ACC112 (cell line): ENCODE results near the gene RASAL1.

ENCODE experiments used
- H2AFZ ChIP-seq: fragments of 200-600 bp; sonication (generic); one replicate; pipeline ENCODE4 v1.6.0; 2017; ENCODE audit warnings: antibody characterized with exemption, low read length; ENCODE audit not compliant: unreplicated experiment
- H3K27ac ChIP-seq: fragments of 200-600 bp; sonication (generic); 2 replicates; pipeline ENCODE4 v1.5.1; 2014; ENCODE audit warnings: low read depth, mild to moderate bottlenecking, antibody characterized with exemption, low read length, moderate library complexity
- H3K27me3 ChIP-seq: fragments of 200-600 bp; sonication (generic); 2 replicates; pipeline ENCODE4 v1.6.1; 2014; ENCODE audit warnings: mild to moderate bottlenecking, antibody characterized with exemption, low read length, moderate library complexity, mixed read lengths; ENCODE audit not compliant: insufficient read depth
- H3K36me3 ChIP-seq: fragments of 200-600 bp; sonication (generic); 2 replicates; pipeline ENCODE4 v1.6.1; 2016; ENCODE audit warnings: mild to moderate bottlenecking, antibody characterized with exemption, low read length, moderate library complexity, mixed read lengths; ENCODE audit not compliant: insufficient read depth
- H3K4me1 ChIP-seq: fragments of 200-600 bp; sonication (generic); one replicate; pipeline ENCODE4 v1.6.1; 2016; ENCODE audit warnings: low read length, mixed read lengths; ENCODE audit not compliant: insufficient read depth, unreplicated experiment, control insufficient read depth
- H3K4me3 ChIP-seq: fragments of 200-600 bp; sonication (generic); 2 replicates; pipeline ENCODE4 v1.5.1; 2014; ENCODE audit warnings: mild to moderate bottlenecking, low read depth, low read length
- H3K79me2 ChIP-seq: fragments of 200-600 bp; sonication (generic); one replicate; pipeline ENCODE4 v1.6.0; 2016; ENCODE audit warnings: low read length; ENCODE audit not compliant: control insufficient read depth, unreplicated experiment, insufficient read depth

Gene RASAL1

DNA sequence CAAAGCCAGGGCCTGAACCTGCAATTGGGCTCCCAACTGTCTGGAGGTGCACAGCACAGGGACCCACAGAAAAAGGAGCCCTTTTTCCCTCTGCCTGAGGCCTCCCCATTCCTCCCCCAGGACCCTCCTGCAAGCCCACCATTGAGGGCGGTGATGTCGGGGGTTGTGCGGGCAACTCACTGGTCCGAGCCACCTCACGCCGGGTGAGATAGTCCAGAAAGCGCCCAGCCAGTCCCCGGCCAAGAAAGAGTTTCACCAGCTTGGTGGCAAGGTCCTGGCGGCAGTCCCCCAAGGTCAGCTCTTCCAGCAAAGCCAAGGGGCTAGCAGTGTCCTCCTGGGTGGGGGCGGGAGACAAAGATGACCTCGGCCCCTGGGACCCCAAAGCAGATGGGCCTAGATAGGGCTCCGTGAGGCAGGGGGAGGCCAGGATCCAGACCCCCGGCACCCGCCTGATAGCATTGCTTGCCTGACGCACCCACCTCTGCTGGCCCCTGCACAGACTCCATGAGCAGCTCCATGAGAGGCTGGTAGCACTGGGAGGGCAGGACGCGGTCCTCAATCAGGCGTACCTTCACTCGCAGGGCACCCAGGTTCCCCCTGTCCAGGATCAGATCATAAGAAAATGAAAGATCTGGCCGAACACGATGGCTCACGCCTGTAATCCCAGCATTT lies 20.0 kb downstream of the RASAL1 start:
- Histone ChIP-seq H3K4me3 (no peak overlapping the region), H3K79me2 (no peaks in the 10 kb centered on the region), H3K27me3 (peaks cover 18% of the 10 kb centered on the region), H3K4me1 (no peaks in the 10 kb centered on the region), H3K27ac (no peak overlapping the region), H2AFZ (no peak overlapping the region), H3K36me3 (no peaks in the 10 kb centered on the region)

DNA sequence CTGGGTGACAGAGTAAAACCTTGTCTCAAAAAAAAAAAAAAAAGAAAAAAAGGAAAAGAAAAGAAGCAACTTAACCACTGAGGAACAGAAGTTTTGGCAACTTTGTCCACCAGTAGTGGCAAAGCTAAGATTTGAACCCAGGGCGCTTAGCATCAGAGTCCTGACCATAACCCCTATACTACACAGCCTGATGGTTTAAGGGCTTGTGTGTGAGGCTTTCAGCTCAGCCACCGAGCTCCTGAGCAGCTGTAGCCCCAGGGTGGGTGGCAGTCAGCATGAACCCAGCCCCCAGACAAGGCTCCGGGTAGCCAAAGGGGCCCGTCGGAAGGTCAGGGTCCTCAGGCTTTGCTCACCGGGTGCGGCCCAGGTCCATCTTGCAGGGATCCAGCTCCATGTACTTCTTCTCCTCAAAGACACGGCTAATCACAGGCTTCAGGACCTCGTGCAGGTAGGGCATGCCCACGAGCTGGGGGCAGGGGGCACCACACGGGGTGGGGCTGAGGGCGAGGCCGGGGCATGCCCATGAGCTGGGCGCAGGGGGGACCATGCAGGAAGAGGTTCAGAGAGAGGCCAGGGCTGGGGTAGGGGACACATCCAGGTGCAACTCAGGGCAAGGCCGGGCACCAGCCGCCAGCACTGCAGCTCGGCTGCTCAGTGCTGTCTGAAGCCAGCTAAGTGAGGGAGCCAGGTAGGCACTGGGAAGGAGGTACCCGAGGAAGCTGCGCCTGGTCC lies 20.9 kb downstream of the RASAL1 start:
- H3K36me3 ChIP-seq = no peaks in the 10 kb centered on the region
- H3K27me3 ChIP-seq = peaks cover 11% of the 10 kb centered on the region
- H3K4me1 ChIP-seq = no peaks in the 10 kb centered on the region
- no peak overlapping the region for H3K4me3 ChIP-seq
- H3K79me2 ChIP-seq = no peaks in the 10 kb centered on the region
- H2AFZ ChIP-seq = no peak overlapping the region
- H3K27ac ChIP-seq = no peak overlapping the region

DNA sequence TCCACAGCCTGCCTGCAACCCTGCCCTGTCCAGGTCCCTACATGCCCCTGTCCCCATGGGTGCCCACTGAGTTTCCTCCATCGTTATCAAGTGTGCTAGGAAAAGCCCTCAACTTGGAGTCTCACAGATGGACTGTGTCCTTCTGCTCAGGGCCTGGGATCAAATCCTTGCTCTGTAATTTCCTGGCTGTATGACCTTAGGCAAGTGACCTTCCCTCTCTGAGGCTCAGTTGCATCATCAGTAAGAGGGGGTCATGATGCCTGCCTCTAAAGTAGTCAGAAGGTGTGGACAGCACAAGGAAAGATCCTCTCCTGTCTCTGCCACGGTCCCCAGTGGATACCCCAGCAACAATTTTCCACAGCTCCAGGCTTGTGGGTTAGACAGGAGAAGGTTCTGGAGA lies 22.2 kb downstream of the RASAL1 start:
- Histone ChIP-seq H3K4me3 (no peak overlapping the region), H3K27ac (no peak overlapping the region), H3K4me1 (no peaks in the 10 kb centered on the region), H2AFZ (no peak overlapping the region), H3K36me3 (no peaks in the 10 kb centered on the region), H3K27me3 (peaks cover 2% of the 10 kb centered on the region), H3K79me2 (no peaks in the 10 kb centered on the region)

DNA sequence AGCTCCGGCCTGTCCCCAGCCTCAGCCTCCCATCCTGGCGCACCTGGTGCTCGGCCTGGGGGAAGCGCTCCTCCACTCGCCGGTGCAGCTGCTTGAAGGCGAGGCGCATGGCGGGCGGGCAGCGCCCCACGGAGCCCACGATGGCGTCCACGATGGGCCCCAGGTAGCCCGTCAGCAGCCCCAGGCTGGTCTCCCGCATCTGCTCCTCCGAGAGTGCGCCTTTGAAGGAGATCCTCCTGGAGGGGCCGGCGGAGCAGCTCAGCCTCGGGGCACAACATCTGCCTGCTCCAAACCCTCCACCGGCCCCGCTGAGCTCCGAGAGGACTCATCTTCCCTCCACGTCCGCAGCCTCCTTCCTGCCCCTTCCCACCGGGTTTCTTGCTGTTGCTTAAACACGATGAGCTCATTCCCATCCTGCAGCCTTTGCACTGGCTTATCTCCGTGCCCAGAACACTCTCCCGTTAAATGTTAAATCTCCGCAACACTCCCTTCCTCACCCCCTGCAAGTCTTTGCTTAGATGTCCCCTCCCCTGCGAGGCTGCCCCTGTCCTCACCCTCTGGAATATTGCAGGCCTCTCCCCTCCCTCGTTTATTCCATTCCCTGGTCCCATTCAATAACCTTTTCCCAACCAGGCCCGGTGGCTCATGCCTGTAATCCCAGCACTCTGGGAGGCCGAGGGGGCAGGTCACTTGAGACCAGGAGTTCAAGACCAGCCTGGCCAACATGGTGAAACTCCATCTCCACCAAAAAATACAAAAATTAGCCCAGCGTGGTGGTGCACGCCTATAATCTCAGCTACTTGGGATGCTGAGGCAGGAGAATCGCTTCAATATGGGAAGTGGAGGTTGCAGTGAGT lies 23.3 kb downstream of the RASAL1 start:
- H3K36me3 ChIP-seq = no peaks in the 10 kb centered on the region
- H3K27me3 ChIP-seq = peaks cover 2% of the 10 kb centered on the region
- H2AFZ ChIP-seq = no peak overlapping the region
- no peaks in the 10 kb centered on the region for H3K79me2 ChIP-seq
- no peaks in the 10 kb centered on the region for H3K4me1 ChIP-seq
- no peak overlapping the region for H3K27ac ChIP-seq
- H3K4me3 ChIP-seq = no peak overlapping the region

DNA sequence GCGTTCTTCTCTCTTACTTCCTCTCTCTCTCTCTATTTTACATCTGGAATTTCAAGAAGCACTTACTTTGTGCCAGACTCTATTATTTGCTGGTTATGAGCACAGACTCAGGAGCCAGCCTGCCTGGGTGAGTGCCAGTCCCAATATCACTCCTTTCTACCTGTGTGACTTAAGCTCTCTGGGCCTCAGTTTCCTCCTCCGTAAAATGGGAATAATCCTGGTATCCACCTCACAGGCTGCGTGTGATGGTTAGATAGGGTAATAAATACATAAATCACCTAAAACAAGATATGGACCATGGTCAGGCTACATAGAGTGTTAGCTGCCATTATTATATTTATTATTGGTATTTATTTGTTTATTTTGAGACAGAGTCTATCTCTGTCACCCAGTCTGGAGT lies 24.3 kb downstream of the RASAL1 start:
- H3K36me3 ChIP-seq = no peaks in the 10 kb centered on the region
- H3K4me3 ChIP-seq = no peak overlapping the region
- no peaks in the 10 kb centered on the region for H3K4me1 ChIP-seq
- H2AFZ ChIP-seq = no peak overlapping the region
- no peaks in the 10 kb centered on the region for H3K79me2 ChIP-seq
- no peak overlapping the region for H3K27ac ChIP-seq
- H3K27me3 ChIP-seq = peaks cover 2% of the 10 kb centered on the region

DNA sequence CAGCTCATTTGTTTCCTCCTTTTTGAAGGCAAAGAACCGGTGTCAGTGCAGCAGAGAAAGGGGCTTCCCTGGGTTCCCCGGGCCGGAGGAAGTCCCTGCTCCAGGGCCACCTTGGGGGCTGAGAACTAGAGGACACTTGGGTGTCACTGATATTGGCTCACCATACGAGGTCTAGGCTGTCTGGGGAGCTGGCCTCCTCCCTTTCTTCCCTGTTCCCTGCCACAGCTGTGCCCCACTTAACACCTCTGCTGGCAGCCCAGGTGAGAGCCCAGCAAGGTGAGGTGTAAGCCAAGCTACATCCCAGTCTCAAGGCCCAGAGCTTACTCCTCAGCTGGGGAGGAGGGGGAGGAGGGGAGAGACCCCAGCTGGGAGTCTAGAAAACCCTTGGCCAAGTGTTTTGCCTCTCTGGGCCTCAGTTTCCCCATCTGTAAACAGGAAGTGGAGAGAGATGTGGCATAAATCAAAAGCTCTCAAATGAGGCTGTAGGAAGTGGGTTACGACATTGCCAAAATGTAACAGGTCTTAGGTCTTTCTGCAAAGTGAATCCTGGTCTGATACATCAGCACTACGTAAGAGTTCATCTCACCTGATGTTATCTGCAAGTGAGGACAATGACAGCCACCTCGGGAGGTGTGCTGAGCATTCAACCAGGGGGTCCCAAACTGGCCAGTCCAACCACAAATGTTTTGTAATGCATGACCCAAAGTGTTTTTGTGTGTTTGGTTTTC lies 25.5 kb downstream of the RASAL1 start:
- Histone ChIP-seq H3K27me3 (peaks cover 2% of the 10 kb centered on the region), H3K36me3 (no peaks in the 10 kb centered on the region), H3K27ac (no peak overlapping the region), H3K79me2 (no peaks in the 10 kb centered on the region), H3K4me3 (no peak overlapping the region), H2AFZ (no peak overlapping the region), H3K4me1 (no peaks in the 10 kb centered on the region)

DNA sequence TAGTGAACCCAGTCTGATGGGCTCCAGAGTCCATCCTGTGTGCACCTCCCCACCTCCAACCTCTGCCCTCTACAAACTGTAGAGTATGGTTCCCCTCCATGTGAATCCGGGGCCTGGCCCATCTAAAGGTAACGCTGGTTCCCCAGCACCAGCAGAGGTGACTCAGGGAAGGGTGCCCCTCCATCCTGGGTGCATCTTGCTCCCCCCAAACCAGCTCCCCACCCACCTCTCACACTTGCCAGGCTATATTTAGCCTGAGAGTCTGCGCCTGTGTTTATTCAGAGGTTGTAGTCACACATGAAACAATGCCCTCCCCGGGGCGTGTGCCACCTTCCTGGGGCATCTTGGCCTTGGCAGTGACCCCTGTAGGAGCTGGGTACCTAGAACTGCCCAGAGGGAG lies 26.2 kb downstream of the RASAL1 start:
- Histone ChIP-seq H3K4me1 (no peaks in the 10 kb centered on the region), H3K27me3 (peaks cover 2% of the 10 kb centered on the region), H3K4me3 (no peak overlapping the region), H3K36me3 (no peaks in the 10 kb centered on the region), H3K79me2 (no peaks in the 10 kb centered on the region), H3K27ac (no peak overlapping the region), H2AFZ (no peak overlapping the region)

DNA sequence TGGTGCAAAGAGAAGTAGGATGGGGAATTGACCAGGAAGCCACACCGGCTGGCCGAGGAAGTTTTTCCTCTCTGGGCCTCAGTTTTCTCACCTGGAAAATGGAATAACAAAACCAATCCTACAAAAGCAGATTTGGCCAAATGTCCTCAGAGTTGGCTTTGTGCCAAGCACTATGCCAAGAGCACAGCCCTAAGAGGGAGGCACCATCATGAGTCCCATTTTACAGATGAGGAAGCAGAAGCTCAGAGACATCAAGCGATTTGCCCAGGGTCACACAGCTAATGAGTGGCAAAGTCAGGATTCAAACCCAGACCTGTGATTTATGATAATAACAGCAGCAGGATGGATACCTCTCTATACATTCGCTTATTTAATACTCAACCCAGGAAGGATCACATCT lies 27.3 kb downstream of the RASAL1 start:
- Histone ChIP-seq H3K79me2 (no peaks in the 10 kb centered on the region), H3K4me1 (no peaks in the 10 kb centered on the region), H3K36me3 (no peaks in the 10 kb centered on the region), H2AFZ (no peak overlapping the region), H3K27ac (no peak overlapping the region), H3K4me3 (no peak overlapping the region), H3K27me3 (peaks cover 11% of the 10 kb centered on the region)

DNA sequence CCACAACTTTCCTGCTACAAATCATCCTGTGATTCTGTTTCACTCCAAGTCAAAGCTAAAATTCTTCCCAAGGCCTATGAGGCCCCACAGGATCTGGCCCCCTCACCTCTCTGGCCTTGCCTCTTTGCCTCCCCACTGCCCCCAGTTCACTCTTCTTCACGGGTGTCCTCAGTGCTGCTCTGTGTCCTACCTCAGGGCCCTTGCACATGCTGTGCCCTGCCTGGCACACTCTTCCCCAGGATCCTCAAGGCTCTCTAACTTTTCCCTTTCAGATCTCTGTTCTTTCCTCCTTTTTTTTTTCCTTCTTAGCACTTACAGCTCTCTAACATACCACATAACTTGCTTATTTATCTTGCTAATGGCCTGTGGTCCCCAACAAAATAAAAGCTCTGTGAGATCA lies 29.2 kb downstream of the RASAL1 start:
- Histone ChIP-seq H3K27me3 (peaks cover 11% of the 10 kb centered on the region; the same call in 1 of the 2 replicates), H2AFZ (no peak overlapping the region), H3K36me3 (no peaks in the 10 kb centered on the region), H3K79me2 (no peaks in the 10 kb centered on the region), H3K27ac (no peak overlapping the region), H3K4me1 (no peaks in the 10 kb centered on the region), H3K4me3 (no peak overlapping the region)

DNA sequence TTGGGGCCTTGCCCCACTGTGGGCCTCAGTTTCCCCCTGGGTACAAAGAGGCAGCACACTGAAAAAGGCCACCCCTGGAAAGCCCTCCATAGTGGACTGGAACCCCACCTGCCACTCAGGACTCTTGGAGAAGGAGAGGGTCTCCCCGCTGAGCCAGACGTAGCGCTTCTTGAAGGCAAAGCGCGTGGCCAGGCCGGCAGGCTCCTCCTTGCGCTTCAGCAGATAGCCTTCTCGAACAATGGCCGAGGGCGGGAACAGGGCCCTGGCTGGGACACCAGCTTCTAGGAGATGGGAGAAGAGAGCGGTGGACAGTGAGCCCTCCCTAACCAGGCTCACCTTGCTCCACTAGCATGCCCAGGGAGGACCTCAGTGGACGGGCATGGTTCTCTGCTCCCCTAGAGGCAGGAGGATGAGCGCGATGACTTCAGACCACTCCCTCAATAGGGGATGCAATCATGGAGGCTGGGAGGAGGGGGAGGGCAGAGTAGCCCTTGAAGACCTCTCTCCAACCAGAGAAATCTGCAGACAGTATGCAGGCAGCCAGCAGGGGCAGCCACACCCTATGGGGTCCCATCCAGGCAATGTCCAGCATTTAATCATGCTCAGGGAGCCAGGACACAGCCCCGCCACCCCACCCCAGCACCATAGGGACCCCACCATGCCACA lies 29.8 kb downstream of the RASAL1 start:
- no peak overlapping the region for H3K4me3 ChIP-seq

More for the DNA sequence above, 29.8 kb downstream of the RASAL1 start:
- H3K27ac ChIP-seq = no peak overlapping the region
- H3K79me2 ChIP-seq = no peaks in the 10 kb centered on the region
- no peak overlapping the region for H2AFZ ChIP-seq
- no peaks in the 10 kb centered on the region for H3K36me3 ChIP-seq
- no peaks in the 10 kb centered on the region for H3K4me1 ChIP-seq
- H3K27me3 ChIP-seq = peaks cover 9% of the 10 kb centered on the region; the same call in 1 of the 2 replicates
